ENCODE data around the gene STAC2.

The STAC2 gene

DNA sequence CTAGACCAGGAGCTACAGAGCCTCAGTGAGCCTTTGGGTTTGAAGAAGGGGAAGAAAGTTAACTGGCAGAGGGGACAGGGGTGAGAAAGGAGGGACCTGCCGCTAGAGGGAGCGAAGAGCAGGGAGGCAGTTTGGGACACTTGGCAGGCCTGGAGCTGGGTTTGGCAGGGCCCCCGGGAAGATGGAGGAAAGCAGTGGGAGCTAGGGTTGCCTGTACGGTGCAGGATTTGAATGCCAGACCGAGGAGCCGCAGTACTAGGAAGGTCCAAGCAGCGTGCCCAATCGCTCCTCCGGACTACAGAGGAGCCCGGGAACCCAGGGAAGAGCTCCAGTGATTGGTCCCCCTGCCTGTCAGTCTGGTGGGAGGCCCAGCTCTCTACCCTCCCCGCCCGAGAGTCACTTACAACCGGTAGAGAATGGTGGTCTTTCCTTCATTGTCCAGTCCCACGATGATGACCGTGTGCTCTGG lies 61.0 kb downstream of the STAC2 start:
- peak; percentile 79 for DNase-seq (ENCODE audit: low spot score)

DNA sequence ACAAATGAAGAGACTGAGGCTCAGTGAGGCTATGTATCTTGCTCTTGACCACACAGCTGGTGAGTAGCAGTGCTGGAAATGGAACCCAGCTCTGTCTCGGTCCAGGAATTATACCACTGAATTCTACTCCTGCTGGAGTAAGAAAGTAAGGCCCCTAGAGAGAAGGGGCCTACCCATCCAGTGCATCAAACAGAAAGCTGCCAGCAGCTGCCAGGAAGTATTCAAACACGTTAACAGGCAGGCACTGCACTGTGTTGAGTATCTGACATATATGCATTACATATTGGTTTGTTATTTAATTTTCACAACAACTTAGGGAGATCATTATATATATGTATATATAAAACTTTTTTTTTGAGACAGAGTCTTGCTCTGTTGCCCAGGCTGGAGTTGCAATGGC lies 63.8 kb downstream of the STAC2 start:
- DNase-seq (ENCODE audit: low spot score) = no peak

All from cerebellar cortex (tissue), 1 donor.